HL-60 (cell line): ENCODE measurements around the gene BCL2.

Experiments
- DNase-seq, 2 experiments: peaks; one replicate each; pipeline ENCODE4 v3.0.0-alpha.2; 2010 to 2020; ENCODE audit warnings: low read depth in 1 of 2, low spot score in 1 of 2
- H3K27ac ChIP-seq: fragments of 250-450 bp; sonication (Bioruptor Pico); replicated peaks from 2 replicates; pipeline ENCODE4 v1.5.1; 2020; ENCODE audit warnings: mild to moderate bottlenecking, moderate library complexity
- H3K27me3 ChIP-seq: fragments of 250-450 bp; sonication (Bioruptor Pico); 2 replicates; pipeline ENCODE4 v1.5.1; 2021; ENCODE audit warnings: mild to moderate bottlenecking, moderate library complexity; ENCODE audit not compliant: insufficient read depth, poor library complexity, severe bottlenecking
- H3K4me3 ChIP-seq: replicated peaks from 2 replicates; pipeline ENCODE4 v1.5.1; 2011; ENCODE audit warnings: mild to moderate bottlenecking, control low read depth, low read length; ENCODE audit not compliant: insufficient read depth
- GABPA ChIP-seq: IDR thresholded peaks from 2 replicates; pipeline ENCODE4 v1.6.1; 2012; ENCODE audit warnings: low read depth
- POLR2AphosphoS5 ChIP-seq: IDR thresholded peaks from 2 replicates; pipeline ENCODE4 v1.6.1; 2012; ENCODE audit warnings: low read depth
- SPI1 ChIP-seq: IDR thresholded peaks from 2 replicates; pipeline ENCODE4 v1.6.1; 2012; ENCODE audit warnings: low read depth, mild to moderate bottlenecking, borderline replicate concordance
- TF ChIP-seq, protein P1 (sequence below): IDR thresholded peaks from one replicate; pipeline ENCODE4 v1.5.1; 2011; ENCODE audit warnings: low read length, control low read depth, inconsistent platforms; ENCODE audit not compliant: insufficient read depth
- TF ChIP-seq, protein P2 (sequence below): IDR thresholded peaks from 2 replicates; pipeline ENCODE4 v1.6.1; 2012; ENCODE audit warnings: low read depth; ENCODE audit not compliant: insufficient replicate concordance

BCL2 gene

DNA sequence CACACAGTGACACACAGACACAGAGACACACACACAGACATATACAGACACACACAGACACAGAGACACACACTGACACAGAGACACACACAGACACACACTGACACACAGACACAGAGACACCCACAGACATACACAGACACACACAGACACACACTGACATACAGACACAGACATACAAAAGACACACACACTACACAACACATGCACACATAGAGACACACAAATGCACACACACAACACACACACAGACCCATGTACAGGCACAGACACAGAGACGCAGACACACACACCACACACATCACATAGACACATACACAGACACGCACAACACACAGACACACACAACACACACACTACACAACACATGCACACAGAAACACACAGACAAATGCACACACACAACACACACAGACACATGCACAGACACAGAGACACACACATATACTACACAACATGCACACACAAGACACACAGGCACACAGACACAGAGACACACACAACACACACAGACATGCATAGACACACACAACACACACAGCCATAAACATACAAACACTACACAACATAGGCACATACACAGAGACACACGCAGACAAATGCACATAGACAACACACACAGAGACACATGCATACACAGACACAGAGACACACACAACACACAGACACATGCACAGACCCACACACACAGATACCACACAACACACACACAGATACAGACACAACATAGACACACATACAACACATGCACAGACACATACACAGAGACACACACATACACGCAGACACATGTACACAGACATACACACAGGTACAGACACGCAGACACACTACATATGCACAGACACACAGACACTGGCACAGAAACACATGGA is 120.5 kb downstream of the BCL2 start:
- H3K27ac ChIP-seq, result peak overlapping the region; percentile 9
- H3K27me3 ChIP-seq, result no peaks in the 10 kb centered on the region
- DNase-seq, result no peak
- TF ChIP-seq GABPA (no peak), POLR2AphosphoS5 (no peak), SPI1 (no peak)
- TF ChIP-seq, protein P1, sequence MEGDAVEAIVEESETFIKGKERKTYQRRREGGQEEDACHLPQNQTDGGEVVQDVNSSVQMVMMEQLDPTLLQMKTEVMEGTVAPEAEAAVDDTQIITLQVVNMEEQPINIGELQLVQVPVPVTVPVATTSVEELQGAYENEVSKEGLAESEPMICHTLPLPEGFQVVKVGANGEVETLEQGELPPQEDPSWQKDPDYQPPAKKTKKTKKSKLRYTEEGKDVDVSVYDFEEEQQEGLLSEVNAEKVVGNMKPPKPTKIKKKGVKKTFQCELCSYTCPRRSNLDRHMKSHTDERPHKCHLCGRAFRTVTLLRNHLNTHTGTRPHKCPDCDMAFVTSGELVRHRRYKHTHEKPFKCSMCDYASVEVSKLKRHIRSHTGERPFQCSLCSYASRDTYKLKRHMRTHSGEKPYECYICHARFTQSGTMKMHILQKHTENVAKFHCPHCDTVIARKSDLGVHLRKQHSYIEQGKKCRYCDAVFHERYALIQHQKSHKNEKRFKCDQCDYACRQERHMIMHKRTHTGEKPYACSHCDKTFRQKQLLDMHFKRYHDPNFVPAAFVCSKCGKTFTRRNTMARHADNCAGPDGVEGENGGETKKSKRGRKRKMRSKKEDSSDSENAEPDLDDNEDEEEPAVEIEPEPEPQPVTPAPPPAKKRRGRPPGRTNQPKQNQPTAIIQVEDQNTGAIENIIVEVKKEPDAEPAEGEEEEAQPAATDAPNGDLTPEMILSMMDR, result no peak
- TF ChIP-seq, protein P2, sequence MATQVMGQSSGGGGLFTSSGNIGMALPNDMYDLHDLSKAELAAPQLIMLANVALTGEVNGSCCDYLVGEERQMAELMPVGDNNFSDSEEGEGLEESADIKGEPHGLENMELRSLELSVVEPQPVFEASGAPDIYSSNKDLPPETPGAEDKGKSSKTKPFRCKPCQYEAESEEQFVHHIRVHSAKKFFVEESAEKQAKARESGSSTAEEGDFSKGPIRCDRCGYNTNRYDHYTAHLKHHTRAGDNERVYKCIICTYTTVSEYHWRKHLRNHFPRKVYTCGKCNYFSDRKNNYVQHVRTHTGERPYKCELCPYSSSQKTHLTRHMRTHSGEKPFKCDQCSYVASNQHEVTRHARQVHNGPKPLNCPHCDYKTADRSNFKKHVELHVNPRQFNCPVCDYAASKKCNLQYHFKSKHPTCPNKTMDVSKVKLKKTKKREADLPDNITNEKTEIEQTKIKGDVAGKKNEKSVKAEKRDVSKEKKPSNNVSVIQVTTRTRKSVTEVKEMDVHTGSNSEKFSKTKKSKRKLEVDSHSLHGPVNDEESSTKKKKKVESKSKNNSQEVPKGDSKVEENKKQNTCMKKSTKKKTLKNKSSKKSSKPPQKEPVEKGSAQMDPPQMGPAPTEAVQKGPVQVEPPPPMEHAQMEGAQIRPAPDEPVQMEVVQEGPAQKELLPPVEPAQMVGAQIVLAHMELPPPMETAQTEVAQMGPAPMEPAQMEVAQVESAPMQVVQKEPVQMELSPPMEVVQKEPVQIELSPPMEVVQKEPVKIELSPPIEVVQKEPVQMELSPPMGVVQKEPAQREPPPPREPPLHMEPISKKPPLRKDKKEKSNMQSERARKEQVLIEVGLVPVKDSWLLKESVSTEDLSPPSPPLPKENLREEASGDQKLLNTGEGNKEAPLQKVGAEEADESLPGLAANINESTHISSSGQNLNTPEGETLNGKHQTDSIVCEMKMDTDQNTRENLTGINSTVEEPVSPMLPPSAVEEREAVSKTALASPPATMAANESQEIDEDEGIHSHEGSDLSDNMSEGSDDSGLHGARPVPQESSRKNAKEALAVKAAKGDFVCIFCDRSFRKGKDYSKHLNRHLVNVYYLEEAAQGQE, result no peak
- H3K4me3 ChIP-seq, result no peak overlapping the region

DNA sequence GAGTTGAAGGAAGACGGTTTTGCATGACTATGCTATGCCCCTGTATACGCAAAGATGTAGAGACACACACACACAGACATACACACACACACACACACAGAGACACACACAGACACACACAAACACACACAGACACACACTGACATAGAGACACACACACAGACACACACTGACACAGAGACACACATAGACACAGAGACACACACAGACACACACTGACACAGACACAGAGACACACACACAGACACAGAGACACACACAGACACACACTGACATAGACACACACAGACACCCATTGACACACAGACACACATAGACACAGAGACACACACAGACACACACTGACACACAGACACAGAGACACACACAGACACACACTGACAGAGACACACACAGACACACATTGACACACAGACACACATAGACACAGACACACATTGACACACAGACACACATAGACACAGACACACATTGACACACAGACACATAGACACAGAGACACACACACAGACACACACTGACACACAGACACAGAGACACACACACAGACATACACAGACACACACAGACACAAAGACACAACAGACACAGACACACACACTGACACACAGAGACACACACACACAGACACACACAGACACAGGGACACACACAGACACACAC is 121.3 kb downstream of the BCL2 start:
- Histone ChIP-seq H3K4me3 (no peak overlapping the region), H3K27me3 (no peaks in the 10 kb centered on the region), H3K27ac (peak overlapping the region; percentile 49)
- no peak for DNase-seq
- TF ChIP-seq GABPA (no peak), SPI1 (no peak), POLR2AphosphoS5 (no peak)
- TF ChIP-seq, protein P1, result no peak
- TF ChIP-seq, protein P2, result no peak

DNA sequence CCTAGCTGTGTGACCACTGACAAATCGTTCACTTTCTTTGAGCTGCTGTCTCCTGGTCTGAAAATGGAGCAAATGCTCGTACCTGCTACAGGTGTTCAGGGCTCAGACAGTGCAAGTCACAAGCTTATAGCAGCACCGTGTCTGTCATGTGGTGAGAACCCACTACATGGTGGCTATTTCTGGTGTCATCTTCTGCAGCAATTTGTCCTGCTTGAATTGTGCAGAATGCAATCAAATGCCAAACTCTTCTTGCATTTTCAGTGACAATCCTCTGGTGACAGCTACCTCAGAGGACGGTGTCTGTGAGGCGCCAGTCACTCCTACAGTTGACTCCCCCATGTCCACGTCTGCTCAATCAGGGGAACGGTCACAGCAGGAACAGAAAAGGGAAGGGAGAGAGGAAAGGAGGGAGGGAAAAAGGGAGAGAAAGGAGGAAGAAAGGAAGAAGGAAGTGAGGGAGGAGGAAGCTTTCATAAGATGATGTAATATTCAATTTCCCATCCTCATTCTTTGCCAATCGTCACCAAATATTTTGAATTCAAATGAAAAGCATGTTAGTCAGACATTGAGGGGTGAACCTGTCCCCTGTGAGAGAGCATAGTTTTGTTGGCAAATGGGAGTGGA is 122.2 kb downstream of the BCL2 start:
- DNase-seq, result peak; percentile 35 to 68
- Histone ChIP-seq H3K4me3 (no peak overlapping the region), H3K27ac (peak overlapping the region; percentile 49), H3K27me3 (no peaks in the 10 kb centered on the region)
- TF ChIP-seq POLR2AphosphoS5 (no peak; the same call in 1 of the 2 replicates), SPI1 (no peak; the same call in 1 of the 2 replicates), GABPA (no peak)
- TF ChIP-seq, protein P2, result no peak
- TF ChIP-seq, protein P1, result no peak
